Stimulated activated CD8-positive, alpha-beta memory T cell treated with anti-CD3 and anti-CD28 coated beads, Interleukin-7, amount 100 ng/mL, for 4 hours (primary cell): Measurements from ENCODE around the gene ARHGAP8.
"Not testable (repeated sequence)": the region's sequence is repeated elsewhere in the genome, so short reads cannot be mapped to it uniquely, and the experiment has no call there.

Source experiments
- DNase-seq, 2 donors: peaks; one replicate each; pipeline ENCODE4 v3.0.0-alpha.2; 2020; ENCODE audit warnings: low read depth in 2 of 2

The ARHGAP8 gene

GRCh38 chr22:44858819-44859218 lies 106.4 kb downstream of the ARHGAP8 start:
- not testable (repeated sequence) for DNase-seq

- no peak for DNase-seq
Measured at GRCh38 chr22:44859641-44860040, 107.3 kb downstream of the ARHGAP8 start.

GRCh38 chr22:44860311-44860710 lies 107.9 kb downstream of the ARHGAP8 start:
- DNase-seq, result no peak

GRCh38 chr22:44861245-44861644 lies 108.9 kb downstream of the ARHGAP8 start:
- no peak for DNase-seq

- DNase-seq, result no peak
Measured at GRCh38 chr22:44862281-44862680, 109.9 kb downstream of the ARHGAP8 start.

- no peak for DNase-seq
Measured at GRCh38 chr22:44862981-44863860, 110.8 kb downstream of the ARHGAP8 start.

- DNase-seq, result no peak
Measured at GRCh38 chr22:44865193-44866057, 113.0 kb downstream of the ARHGAP8 start.

GRCh38 chr22:44869196-44869595 lies 116.8 kb downstream of the ARHGAP8 start:
- DNase-seq, result no peak

- DNase-seq, result no peak
Measured at GRCh38 chr22:44870021-44870420, 117.6 kb downstream of the ARHGAP8 start.

GRCh38 chr22:44871782-44872181 lies 119.4 kb downstream of the ARHGAP8 start:
- no peak for DNase-seq

- DNase-seq, result no peak
Measured at GRCh38 chr22:44876921-44877320, 124.5 kb downstream of the ARHGAP8 start.

GRCh38 chr22:44878483-44879300 lies 126.3 kb downstream of the ARHGAP8 start:
- no peak for DNase-seq

- DNase-seq, result no peak
Measured at GRCh38 chr22:44879301-44879680, 126.9 kb downstream of the ARHGAP8 start.

- DNase-seq, result no peak
Measured at GRCh38 chr22:44880610-44881290, 128.4 kb downstream of the ARHGAP8 start.

GRCh38 chr22:44881624-44882023 lies 129.2 kb downstream of the ARHGAP8 start:
- no peak for DNase-seq

- no peak for DNase-seq
Measured at GRCh38 chr22:44882226-44882905, 130.0 kb downstream of the ARHGAP8 start.

- DNase-seq, result no peak
Measured at GRCh38 chr22:44883011-44883421, 130.6 kb downstream of the ARHGAP8 start.

GRCh38 chr22:44884562-44884961 lies 132.2 kb downstream of the ARHGAP8 start:
- no peak for DNase-seq

- DNase-seq, result no peak
Measured at GRCh38 chr22:44884968-44885805, 132.8 kb downstream of the ARHGAP8 start.
